Osteocyte (in vitro differentiated cells): Measurements from ENCODE around the gene TPPP. TPM values are rescaled to one million over a fixed set of nuclear protein-coding genes. Genes with fewer than 3 reads are reported as not detected.
"Not testable (repeated sequence)": the region's sequence is repeated elsewhere in the genome, so short reads cannot be mapped to it uniquely, and the experiment has no call there.

Source experiments
- DNase-seq: peaks from one replicate; pipeline ENCODE4 v3.0.0; 2021; ENCODE audit warnings: mixed read lengths; ENCODE audit not compliant: unreplicated experiment; ENCODE audit errors: extremely low spot score
- H3K27ac Mint-ChIP-seq: one replicate; pipeline ENCODE4 v1.8.0; 2021; ENCODE audit warnings: mild to moderate bottlenecking, mixed read lengths; ENCODE audit not compliant: unreplicated experiment
- H3K27me3 Mint-ChIP-seq: one replicate; pipeline ENCODE4 v1.8.0; 2021; ENCODE audit warnings: mixed read lengths; ENCODE audit not compliant: unreplicated experiment
- H3K36me3 Mint-ChIP-seq: one replicate; pipeline ENCODE4 v1.8.0; 2021; ENCODE audit warnings: mixed read lengths; ENCODE audit not compliant: unreplicated experiment
- H3K4me1 Mint-ChIP-seq: one replicate; pipeline ENCODE4 v1.8.0; 2021; ENCODE audit warnings: mixed read lengths; ENCODE audit not compliant: unreplicated experiment
- H3K4me3 Mint-ChIP-seq: one replicate; pipeline ENCODE4 v1.8.0; 2021; ENCODE audit warnings: mild to moderate bottlenecking, moderate library complexity, mixed read lengths; ENCODE audit not compliant: unreplicated experiment
- H3K9me3 Mint-ChIP-seq: one replicate; pipeline ENCODE4 v1.8.0; 2021; ENCODE audit warnings: mixed read lengths; ENCODE audit not compliant: unreplicated experiment
- long read RNA-seq: library from polyadenylated mRNA; unstranded; transcript quantifications from one replicate; pipeline ENCODE4 v2.0.0, GENCODE V29; 2021
- total RNA-seq: library from RNA; stranded (reverse); gene quantifications from 2 replicates; pipeline ENCODE4 v1.2.1, GENCODE V29; 2021

TPPP gene
- total RNA-seq, result 0.13 and 0.16 TPM in 2 replicates
- long read RNA-seq, result 0 reads

- H3K36me3 Mint-ChIP-seq, H3K4me3 Mint-ChIP-seq, H3K4me1 Mint-ChIP-seq, H3K27me3 Mint-ChIP-seq, H3K9me3 Mint-ChIP-seq, H3K27ac Mint-ChIP-seq: not testable (repeated sequence)
- peak; percentile 87 for DNase-seq
These were observed at the start of gene TPPP for GRCh38 chr5:693271-694041. TSS of gene TPPP (minus strand) at chr5:693352. CDS start at chr5:678060, 15,292 bp downstream.

- not testable (repeated sequence) for H3K4me3 Mint-ChIP-seq, H3K9me3 Mint-ChIP-seq, H3K27ac Mint-ChIP-seq, H3K36me3 Mint-ChIP-seq, DNase-seq, H3K4me1 Mint-ChIP-seq
- peaks cover 21% of the 10 kb centered on the region for H3K27me3 Mint-ChIP-seq
These were observed 49.1 kb upstream of the TPPP start for GRCh38 chr5:742276-742675.

GRCh38 chr5:734145-734544, 41.0 kb upstream of the TPPP start:
- peaks cover 39% of the 10 kb centered on the region for H3K27me3 Mint-ChIP-seq
- H3K9me3 Mint-ChIP-seq, H3K4me3 Mint-ChIP-seq, H3K36me3 Mint-ChIP-seq, H3K4me1 Mint-ChIP-seq, H3K27ac Mint-ChIP-seq, DNase-seq: not testable (repeated sequence)

GRCh38 chr5:732754-733454, 39.8 kb upstream of the TPPP start:
- H3K4me3 Mint-ChIP-seq, H3K9me3 Mint-ChIP-seq, H3K36me3 Mint-ChIP-seq, H3K4me1 Mint-ChIP-seq, DNase-seq, H3K27ac Mint-ChIP-seq: not testable (repeated sequence)
- H3K27me3 Mint-ChIP-seq, result peaks cover 39% of the 10 kb centered on the region

GRCh38 chr5:729225-729624, 36.1 kb upstream of the TPPP start:
- H3K27ac Mint-ChIP-seq, H3K9me3 Mint-ChIP-seq: not testable (repeated sequence)
- H3K27me3 Mint-ChIP-seq, result peaks cover 28% of the 10 kb centered on the region

GRCh38 chr5:727087-727486, 33.9 kb upstream of the TPPP start:
- H3K4me1 Mint-ChIP-seq, H3K36me3 Mint-ChIP-seq, DNase-seq, H3K4me3 Mint-ChIP-seq, H3K27ac Mint-ChIP-seq, H3K9me3 Mint-ChIP-seq: not testable (repeated sequence)
- H3K27me3 Mint-ChIP-seq, result peaks cover 27% of the 10 kb centered on the region

More at GRCh38 chr5:729225-729624, 36.1 kb upstream of the TPPP start:
- H3K36me3 Mint-ChIP-seq, DNase-seq, H3K4me1 Mint-ChIP-seq, H3K4me3 Mint-ChIP-seq: not testable (repeated sequence)

- not testable (repeated sequence) for H3K4me3 Mint-ChIP-seq
- peaks cover 36% of the 10 kb centered on the region for H3K27me3 Mint-ChIP-seq
These were observed 30.7 kb upstream of the TPPP start for GRCh38 chr5:723865-724264.

GRCh38 chr5:723309-723708, 30.2 kb upstream of the TPPP start:
- H3K27me3 Mint-ChIP-seq, result peaks cover 40% of the 10 kb centered on the region
- H3K9me3 Mint-ChIP-seq, result peaks cover 18% of the 10 kb centered on the region
- not testable (repeated sequence) for H3K27ac Mint-ChIP-seq, H3K36me3 Mint-ChIP-seq, DNase-seq, H3K4me1 Mint-ChIP-seq, H3K4me3 Mint-ChIP-seq

More at GRCh38 chr5:723865-724264, 30.7 kb upstream of the TPPP start:
- H3K36me3 Mint-ChIP-seq, H3K4me1 Mint-ChIP-seq, DNase-seq, H3K27ac Mint-ChIP-seq: not testable (repeated sequence)
- peaks cover 15% of the 10 kb centered on the region for H3K9me3 Mint-ChIP-seq

GRCh38 chr5:719379-719778, 26.2 kb upstream of the TPPP start:
- H3K4me3 Mint-ChIP-seq, DNase-seq, H3K36me3 Mint-ChIP-seq, H3K27ac Mint-ChIP-seq, H3K4me1 Mint-ChIP-seq: not testable (repeated sequence)
- Mint-ChIP-seq H3K27me3 (peaks cover 51% of the 10 kb centered on the region), H3K9me3 (peaks cover 18% of the 10 kb centered on the region)
